Testis (tissue), 2 donors: ENCODE data around the gene PRKN.

Experiments used
- POLR2A ChIP-seq: fragments of 450-650 bp; IDR thresholded peaks from one replicate; pipeline ENCODE4 v1.6.1; 2017; ENCODE audit warnings: antibody characterized with exemption, mild to moderate bottlenecking, moderate library complexity
- TF ChIP-seq, protein P1 (sequence below), 3 experiments: fragments of 450-650 bp in 2 of 3; fragments of 200-600 bp in 1 of 3; sonication (generic) in 1 of 3; IDR thresholded peaks; one replicate each; pipeline ENCODE4 v1.5.1; 2016 to 2019; ENCODE audit warnings: antibody characterized with exemption in 3 of 3, mild to moderate bottlenecking in 2 of 3, moderate library complexity in 1 of 3

DNA sequence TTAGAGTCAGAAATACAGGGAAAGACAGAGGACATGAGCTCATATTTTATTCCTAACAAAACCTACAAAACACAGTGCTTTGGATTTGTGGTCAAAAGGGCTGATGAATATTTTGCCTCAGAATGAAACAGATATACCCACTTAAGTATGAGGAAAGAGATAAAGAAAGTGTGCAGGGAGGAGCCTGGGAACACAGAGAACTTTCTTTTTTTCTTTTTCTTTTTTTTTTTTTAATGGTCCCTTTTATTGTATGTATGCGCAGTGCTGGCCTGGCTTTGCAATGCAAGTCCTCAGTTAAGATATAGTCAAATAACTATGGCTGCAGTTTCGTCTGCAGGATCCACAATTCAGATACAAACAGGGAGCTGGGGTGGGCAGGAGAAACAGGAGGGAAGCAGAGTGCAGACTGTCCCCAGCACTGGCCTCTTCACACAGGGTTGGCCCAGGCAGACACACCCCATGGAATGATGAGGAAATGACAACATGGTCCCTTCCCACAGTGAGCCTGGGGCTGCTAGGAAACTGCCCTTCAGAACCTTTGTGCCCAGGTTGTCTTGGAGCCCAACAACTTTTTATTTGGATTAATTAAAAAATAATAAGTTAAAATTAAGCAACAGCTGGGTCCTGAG is 823.9 kb downstream of the PRKN start:
- TF ChIP-seq, protein P1, sequence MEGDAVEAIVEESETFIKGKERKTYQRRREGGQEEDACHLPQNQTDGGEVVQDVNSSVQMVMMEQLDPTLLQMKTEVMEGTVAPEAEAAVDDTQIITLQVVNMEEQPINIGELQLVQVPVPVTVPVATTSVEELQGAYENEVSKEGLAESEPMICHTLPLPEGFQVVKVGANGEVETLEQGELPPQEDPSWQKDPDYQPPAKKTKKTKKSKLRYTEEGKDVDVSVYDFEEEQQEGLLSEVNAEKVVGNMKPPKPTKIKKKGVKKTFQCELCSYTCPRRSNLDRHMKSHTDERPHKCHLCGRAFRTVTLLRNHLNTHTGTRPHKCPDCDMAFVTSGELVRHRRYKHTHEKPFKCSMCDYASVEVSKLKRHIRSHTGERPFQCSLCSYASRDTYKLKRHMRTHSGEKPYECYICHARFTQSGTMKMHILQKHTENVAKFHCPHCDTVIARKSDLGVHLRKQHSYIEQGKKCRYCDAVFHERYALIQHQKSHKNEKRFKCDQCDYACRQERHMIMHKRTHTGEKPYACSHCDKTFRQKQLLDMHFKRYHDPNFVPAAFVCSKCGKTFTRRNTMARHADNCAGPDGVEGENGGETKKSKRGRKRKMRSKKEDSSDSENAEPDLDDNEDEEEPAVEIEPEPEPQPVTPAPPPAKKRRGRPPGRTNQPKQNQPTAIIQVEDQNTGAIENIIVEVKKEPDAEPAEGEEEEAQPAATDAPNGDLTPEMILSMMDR (IDR thresholded peaks at IDR 0.05) = no peak
- no peak for TF ChIP-seq POLR2A
